ENCODE data around the gene B3GNT5.

- TF ChIP-seq, protein P1, sequence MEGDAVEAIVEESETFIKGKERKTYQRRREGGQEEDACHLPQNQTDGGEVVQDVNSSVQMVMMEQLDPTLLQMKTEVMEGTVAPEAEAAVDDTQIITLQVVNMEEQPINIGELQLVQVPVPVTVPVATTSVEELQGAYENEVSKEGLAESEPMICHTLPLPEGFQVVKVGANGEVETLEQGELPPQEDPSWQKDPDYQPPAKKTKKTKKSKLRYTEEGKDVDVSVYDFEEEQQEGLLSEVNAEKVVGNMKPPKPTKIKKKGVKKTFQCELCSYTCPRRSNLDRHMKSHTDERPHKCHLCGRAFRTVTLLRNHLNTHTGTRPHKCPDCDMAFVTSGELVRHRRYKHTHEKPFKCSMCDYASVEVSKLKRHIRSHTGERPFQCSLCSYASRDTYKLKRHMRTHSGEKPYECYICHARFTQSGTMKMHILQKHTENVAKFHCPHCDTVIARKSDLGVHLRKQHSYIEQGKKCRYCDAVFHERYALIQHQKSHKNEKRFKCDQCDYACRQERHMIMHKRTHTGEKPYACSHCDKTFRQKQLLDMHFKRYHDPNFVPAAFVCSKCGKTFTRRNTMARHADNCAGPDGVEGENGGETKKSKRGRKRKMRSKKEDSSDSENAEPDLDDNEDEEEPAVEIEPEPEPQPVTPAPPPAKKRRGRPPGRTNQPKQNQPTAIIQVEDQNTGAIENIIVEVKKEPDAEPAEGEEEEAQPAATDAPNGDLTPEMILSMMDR (IDR thresholded peaks at IDR 0.05; ENCODE audit: insufficient read depth, low read length), result no peak
- TF ChIP-seq POLR2AphosphoS5 (IDR thresholded peaks at IDR 0.05; ENCODE audit: low read depth) (no peak), REST (IDR thresholded peaks at IDR 0.05; ENCODE audit: insufficient replicate concordance, low read depth) (no peak), GABPA (IDR thresholded peaks at IDR 0.05; ENCODE audit: low read depth) (no peak)
Observed at GRCh38 chr3:183309276-183309675, 56.2 kb downstream of the B3GNT5 start.

Measured in HL-60 (cell line).